Lower leg skin (tissue), 3 donors: ENCODE measurements around the gene DSG2.

Experiments
- CTCF ChIP-seq, 3 donors: fragments of 450-650 bp; IDR thresholded peaks; one replicate each; pipeline ENCODE4 v1.5.1; 2016; ENCODE audit warnings: antibody characterized with exemption in 3 of 3, mild to moderate bottlenecking in 3 of 3, moderate library complexity in 2 of 3
- POLR2A ChIP-seq, 2 donors: fragments of 450-650 bp; IDR thresholded peaks; one replicate each; pipeline ENCODE4 v1.6.1; 2016 to 2017; ENCODE audit warnings: antibody characterized with exemption in 2 of 2, mild to moderate bottlenecking in 1 of 2, moderate library complexity in 1 of 2

GRCh38 chr18:31551883-31552282 is 53.9 kb downstream of the DSG2 start:
- no peak for TF ChIP-seq CTCF (IDR thresholded peaks at IDR 0.05)
- no peak for TF ChIP-seq POLR2A (IDR thresholded peaks at IDR 0.05)
